HCT116 (cell line): Measurements from ENCODE around the gene PARVG. TPM values are rescaled to one million over a fixed set of nuclear protein-coding genes. Genes with fewer than 3 reads are reported as not detected.

Experiments
- ATAC-seq: fragments of 200-7000 bp; cut with Tn5 transposase; 2 replicates; pipeline ENCODE4 v1.9.1; 2020; ENCODE audit warnings: mild to moderate bottlenecking, moderate library complexity
- BruUV-seq: library from RNA; stranded (reverse); fragments of 400-500 nt; replicated peaks from 2 replicates; lab custom pipeline; 2021; lab: Mats Ljungman, UMichigan
- CTCF ChIA-PET: fragments of 300-600 bp; sonication (Branson Sonifier 250); formaldehyde crosslinking; loops from one replicate; lab custom pipeline; 2021; ENCODE audit warnings: antibody characterized with exemption; lab: Charles Lee
- POLR2A ChIA-PET: fragments of 300-600, 350-600 bp; sonication (Branson Sonifier 250); formaldehyde crosslinking; loops from one replicate; lab custom pipeline; 2021; ENCODE audit warnings: antibody characterized with exemption; lab: Charles Lee
- RAD21 ChIA-PET, 2 experiments: fragments of 300-600 bp; sonication (Branson Sonifier 250); formaldehyde crosslinking; loops; one replicate each; lab custom pipeline; 2023; ENCODE audit warnings: low total read pairs in 2 of 2; ENCODE audit not compliant: uncharacterized antibody in 2 of 2, unreplicated experiment in 2 of 2, low non-redundant PET in 1 of 2; lab: Charles Lee
- DNase-seq: peaks from one replicate; pipeline ENCODE4 v3.0.0-alpha.2; 2010; ENCODE audit warnings: low read depth, low spot score
- H2AFZ ChIP-seq: fragments of 200-600 bp; shearing (Covaris generic), sonication (generic); 2 replicates; pipeline ENCODE4 v1.6.1; 2017; ENCODE audit warnings: low read depth, mixed run types, mixed read lengths, antibody characterized with exemption, low read length; ENCODE audit not compliant: poor library complexity, severe bottlenecking
- H3K27ac ChIP-seq: 2 replicates; pipeline ENCODE4 v1.5.1; 2012; ENCODE audit warnings: low read depth, low read length
- H3K27me3 ChIP-seq: fragments of 200-600 bp; sonication (generic); 2 replicates; pipeline ENCODE4 v1.6.1; 2016; ENCODE audit warnings: mixed run types, low read length, mixed read lengths; ENCODE audit not compliant: insufficient read depth
- H3K36me3 ChIP-seq, 2 experiments: fragments of 200-500 bp in 1 of 2; fragments of 200-600 bp in 1 of 2; sonication (Bioruptor generic) in 1 of 2; sonication (generic) in 1 of 2; 2 replicates each; pipeline versions ENCODE4 v1.5.1 to v1.6.1; 2014 to 2016; ENCODE audit warnings: low read length in 2 of 2, inconsistent platforms in 1 of 2, mixed read lengths in 1 of 2, mixed run types in 1 of 2; ENCODE audit not compliant: insufficient read depth in 2 of 2, control insufficient read depth in 1 of 2
- H3K4me1 ChIP-seq, 2 experiments: fragments of 200-600 bp in 1 of 2; sonication (generic) in 1 of 2; 2 replicates each; pipeline versions ENCODE4 v1.5.1 to v1.6.1; 2012 to 2017; ENCODE audit warnings: low read length in 2 of 2, inconsistent platforms in 1 of 2, mild to moderate bottlenecking in 1 of 2, mixed read lengths in 1 of 2, mixed run types in 1 of 2, moderate library complexity in 1 of 2; ENCODE audit not compliant: insufficient read depth in 2 of 2, control insufficient read depth in 1 of 2
- H3K4me2 ChIP-seq: fragments of 200-600 bp; sonication (generic); 2 replicates; pipeline ENCODE4 v1.6.1; 2017; ENCODE audit warnings: mixed run types, low read length, mixed read lengths
- H3K4me3 ChIP-seq, 2 experiments: fragments of 200-600 bp in 1 of 2; sonication (generic) in 1 of 2; replicated peaks in 1 of 2; 2 replicates each; pipeline ENCODE4 v1.5.1; 2011 to 2016; ENCODE audit warnings: low read length in 2 of 2, control low read depth in 1 of 2, low read depth in 1 of 2, mild to moderate bottlenecking in 1 of 2, mixed read lengths in 1 of 2, mixed run types in 1 of 2
- H3K79me2 ChIP-seq: fragments of 200-600 bp; sonication (generic); 2 replicates; pipeline ENCODE4 v1.6.1; 2017; ENCODE audit warnings: mild to moderate bottlenecking, mixed run types, low read length, moderate library complexity, mixed read lengths; ENCODE audit not compliant: insufficient read depth
- H3K9ac ChIP-seq: fragments of 200-600 bp; sonication (generic); 2 replicates; pipeline ENCODE4 v1.6.1; 2016; ENCODE audit warnings: low read length, mixed read lengths
- H3K9me2 ChIP-seq: fragments of 200-600 bp; sonication (generic), shearing (Covaris generic); 2 replicates; pipeline ENCODE4 v1.6.1; 2017; ENCODE audit warnings: mixed run types, mild to moderate bottlenecking, moderate library complexity; ENCODE audit not compliant: insufficient read depth
- H3K9me3 ChIP-seq, 2 experiments: fragments of 200-500 bp in 1 of 2; fragments of 200-600 bp in 1 of 2; sonication (Bioruptor generic) in 1 of 2; sonication (generic) in 1 of 2; 2 replicates each; pipeline ENCODE4 v1.6.1; 2014 to 2017; ENCODE audit warnings: low read length in 2 of 2, mixed read lengths in 2 of 2, inconsistent platforms in 1 of 2, low read depth in 1 of 2, mild to moderate bottlenecking in 1 of 2, mixed run types in 1 of 2, moderate library complexity in 1 of 2; ENCODE audit not compliant: control insufficient read depth in 1 of 2, insufficient read depth in 1 of 2
- H4K20me1 ChIP-seq: fragments of 200-600 bp; sonication (generic), shearing (Covaris generic); 2 replicates; pipeline ENCODE4 v1.6.1; 2017; ENCODE audit warnings: mixed run types, mild to moderate bottlenecking, moderate library complexity; ENCODE audit not compliant: insufficient read depth
- CBX3 ChIP-seq: IDR thresholded peaks from 2 replicates; pipeline ENCODE4 v1.6.1; 2012; ENCODE audit warnings: low read depth
- CEBPB ChIP-seq: IDR thresholded peaks from 2 replicates; pipeline ENCODE4 v1.6.1; 2012; ENCODE audit warnings: low read depth
- CTCF ChIP-seq, 3 experiments: fragments of 200-600 bp in 1 of 3; sonication (generic) in 1 of 3; IDR thresholded peaks in 2 of 3; conservative IDR thresholded peaks in 1 of 3; 2 replicates each; pipeline ENCODE4 v1.5.1; 2012 to 2017; ENCODE audit warnings: low read depth in 2 of 3, low read length in 2 of 3, antibody characterized with exemption in 1 of 3, borderline replicate concordance in 1 of 3, control low read depth in 1 of 3, mild to moderate bottlenecking in 1 of 3, mixed read lengths in 1 of 3, mixed run types in 1 of 3, moderate library complexity in 1 of 3; ENCODE audit not compliant: insufficient read depth in 1 of 3
- EGR1 ChIP-seq: IDR thresholded peaks from 2 replicates; pipeline ENCODE4 v1.6.1; 2012; ENCODE audit warnings: low read depth
- ELF1 ChIP-seq: IDR thresholded peaks from 2 replicates; pipeline ENCODE4 v1.6.1; 2012; ENCODE audit warnings: low read depth, borderline replicate concordance
- EZH2 ChIP-seq: fragments of 200-600 bp; sonication (generic); IDR thresholded peaks from 2 replicates; pipeline ENCODE4 v1.6.1; 2017; ENCODE audit warnings: antibody characterized with exemption, mixed run types
- EZH2phosphoT487 ChIP-seq: fragments of 200-600 bp; IDR thresholded peaks from 2 replicates; pipeline ENCODE4 v1.6.1; 2018; ENCODE audit warnings: antibody characterized with exemption, borderline replicate concordance
- FOSL1 ChIP-seq: IDR thresholded peaks from 2 replicates; pipeline ENCODE4 v1.6.1; 2012; ENCODE audit warnings: low read depth
- JUND ChIP-seq: IDR thresholded peaks from 2 replicates; pipeline ENCODE4 v1.6.1; 2012
- POLR2AphosphoS5 ChIP-seq: IDR thresholded peaks from 2 replicates; pipeline ENCODE4 v1.6.1; 2011; ENCODE audit warnings: mild to moderate bottlenecking, low read depth, low read length, moderate library complexity
- RAD21 ChIP-seq: IDR thresholded peaks from 2 replicates; pipeline ENCODE4 v1.6.1; 2012; ENCODE audit warnings: low read depth, mild to moderate bottlenecking
- SIN3A ChIP-seq: IDR thresholded peaks from 2 replicates; pipeline ENCODE4 v1.6.1; 2012; ENCODE audit warnings: low read depth
- SP1 ChIP-seq: IDR thresholded peaks from 2 replicates; pipeline ENCODE4 v1.6.1; 2012; ENCODE audit warnings: low read depth
- SRF ChIP-seq: IDR thresholded peaks from 2 replicates; pipeline ENCODE4 v1.6.1; 2012; ENCODE audit warnings: low read depth
- TCF7L2 ChIP-seq: IDR thresholded peaks from 2 replicates; pipeline ENCODE4 v1.7.0; 2011; ENCODE audit warnings: borderline replicate concordance, inconsistent platforms; ENCODE audit not compliant: insufficient read depth, insufficient read length; ENCODE audit errors: extremely low read depth
- YY1 ChIP-seq: IDR thresholded peaks from 2 replicates; pipeline ENCODE4 v1.6.1; 2011; ENCODE audit warnings: low read length, low read depth, moderate library complexity, mild to moderate bottlenecking; ENCODE audit not compliant: insufficient replicate concordance; ENCODE audit errors: extremely low read depth
- ZBTB33 ChIP-seq: IDR thresholded peaks from 2 replicates; pipeline ENCODE4 v1.6.1; 2011; ENCODE audit warnings: mild to moderate bottlenecking, low read length, moderate library complexity; ENCODE audit not compliant: insufficient replicate concordance; ENCODE audit errors: extremely low read depth
- intact Hi-C: fragments of 100-400 bp; cut with micrococcal nuclease; formaldehyde crosslinking; loops from 2 replicates; pipeline ENCODE4 v1.10.0; 2022
- total RNA-seq: library from RNA; stranded (reverse); gene quantifications from one replicate; pipeline ENCODE4 v1.2.1, GENCODE V29; 2021; ENCODE audit not compliant: unreplicated experiment

The PARVG gene
- total RNA-seq, 1 experiment from 2014 or later: 0.57 TPM

- TF ChIP-seq CEBPB: no peak
- no peak for TF ChIP-seq CTCF (IDR thresholded peaks at IDR 0.05 in 2 of 3, conservative IDR thresholded peaks at IDR 0.05 in 1 of 3; ENCODE audit: borderline replicate concordance in 1 of 3, insufficient read depth in 1 of 3, low read depth in 2 of 3, low read length in 2 of 3)
- no peak for TF ChIP-seq SIN3A
- TF ChIP-seq CBX3: no peak
- no peak for TF ChIP-seq TCF7L2
- TF ChIP-seq POLR2AphosphoS5: no peak
- TF ChIP-seq, all 23 proteins: peak for 0
- H3K36me3 ChIP-seq: no peaks in the 10 kb centered on the region
- H3K4me3 ChIP-seq: no peak overlapping the region
- peaks cover 7% of the 10 kb centered on the region; the same call in 1 of the 2 replicates for H3K27me3 ChIP-seq
- RAD21 ChIA-PET: no interaction called here
- H3K27ac ChIP-seq: no peak overlapping the region
- no peak for ATAC-seq
- no TSS peak for BruUV-seq
- H3K79me2 ChIP-seq: no peaks in the 10 kb centered on the region
- CTCF ChIA-PET: no interaction called here
- intact Hi-C loops: no loop called here
- no peak for DNase-seq
- no peaks in the 10 kb centered on the region for H3K9me2 ChIP-seq
- H3K4me2 ChIP-seq: no peak overlapping the region
- H4K20me1 ChIP-seq: no peaks in the 10 kb centered on the region
- H3K4me1 ChIP-seq: peaks cover 2 to 14% of the 10 kb centered on the region in 2 experiments; a peak in 3 of 4 replicates
- H3K9ac ChIP-seq: no peak overlapping the region
- POLR2A ChIA-PET: no interaction called here
- no peak overlapping the region for H2AFZ ChIP-seq
- H3K9me3 ChIP-seq: no peaks in the 10 kb centered on the region
Measured at GRCh38 chr22:44188316-44188715, 7.6 kb downstream of the PARVG start.

- intact Hi-C loops: no loop called here
- Histone ChIP-seq H3K4me2 (no peak overlapping the region), H4K20me1 (no peaks in the 10 kb centered on the region), H3K9ac (no peak overlapping the region), H2AFZ (no peak overlapping the region), H3K79me2 (no peaks in the 10 kb centered on the region), H3K36me3 (no peaks in the 10 kb centered on the region), H3K9me2 (no peaks in the 10 kb centered on the region), H3K27ac (no peak overlapping the region), H3K27me3 (peaks cover 10% of the 10 kb centered on the region), H3K4me1 (peaks cover 4 to 16% of the 10 kb centered on the region in 2 experiments; a peak in 3 of 4 replicates), H3K4me3 (no peak overlapping the region), H3K9me3 (no peaks in the 10 kb centered on the region)
- ChIA-PET POLR2A (no interaction called here), RAD21 (no interaction called here), CTCF (no interaction called here)
- DNase-seq (no peak), ATAC-seq (no peak)
- no TSS peak for BruUV-seq
- TF ChIP-seq CBX3 (no peak), SRF (no peak), CEBPB (no peak), JUND (no peak), YY1 (no peak), SP1 (no peak), EZH2phosphoT487 (no peak), RAD21 (no peak), POLR2AphosphoS5 (no peak), SIN3A (no peak), EZH2 (no peak), EGR1 (no peak), ZBTB33 (no peak), FOSL1 (no peak), ELF1 (no peak)
Measured at GRCh38 chr22:44188986-44189630, 8.4 kb downstream of the PARVG start.
